WTC11 (cell line): ENCODE results near the gene CALHM4. TPM values are rescaled to one million over a fixed set of nuclear protein-coding genes. Genes with fewer than 3 reads are reported as not detected.

Experiments used
- ATAC-seq: fragments of 200-7000 bp; cut with Tn5 transposase; 2 replicates; pipeline ENCODE4 v1.10.0; 2021; ENCODE audit warnings: mild to moderate bottlenecking, moderate library complexity
- CTCF ChIA-PET: fragments of 300-600 bp; sonication (Branson Sonifier 250); formaldehyde crosslinking; loops from one replicate; lab custom pipeline; 2021; ENCODE audit warnings: antibody characterized with exemption; lab: Charles Lee
- POLR2A ChIA-PET: fragments of 350-600 bp; sonication (Branson Sonifier 250); formaldehyde crosslinking; loops from one replicate; lab custom pipeline; 2021; ENCODE audit warnings: antibody characterized with exemption; lab: Charles Lee
- DNase-seq: peaks from one replicate; pipeline ENCODE4 v3.0.0; 2021; ENCODE audit warnings: low spot score
- H3K27ac Mint-ChIP-seq: 2 replicates; pipeline ENCODE4 v1.8.0; 2021; ENCODE audit warnings: mixed read lengths
- H3K27me3 Mint-ChIP-seq: 2 replicates; pipeline ENCODE4 v1.8.0; 2021; ENCODE audit warnings: low read depth, mild to moderate bottlenecking, moderate library complexity, mixed read lengths
- H3K36me3 Mint-ChIP-seq: 2 replicates; pipeline ENCODE4 v1.8.0; 2021; ENCODE audit warnings: mixed read lengths
- H3K4me1 Mint-ChIP-seq: 2 replicates; pipeline ENCODE4 v1.8.0; 2022; ENCODE audit warnings: mixed read lengths
- H3K4me3 Mint-ChIP-seq: 2 replicates; pipeline ENCODE4 v1.8.0; 2021; ENCODE audit warnings: mild to moderate bottlenecking, moderate library complexity, mixed read lengths
- H3K9me3 Mint-ChIP-seq: 2 replicates; pipeline ENCODE4 v1.8.0; 2021; ENCODE audit warnings: mixed read lengths
- CBFB ChIP-seq: sonication (generic); formaldehyde crosslinking; IDR thresholded peaks from 2 replicates; pipeline ENCODE4 v1.8.1; 2022; ENCODE audit warnings: mild to moderate bottlenecking, low read depth, missing genetic modification reagents
- EMX1 ChIP-seq: fragments of 250-450 bp; sonication (Bioruptor Pico); IDR thresholded peaks from 2 replicates; pipeline ENCODE4 v1.8.0; 2021; ENCODE audit warnings: mild to moderate bottlenecking
- GRHL2 ChIP-seq: fragments of 250-450 bp; sonication (Bioruptor Pico); IDR thresholded peaks from 2 replicates; pipeline ENCODE4 v1.8.0; 2022; ENCODE audit warnings: mild to moderate bottlenecking, moderate library complexity; ENCODE audit not compliant: insufficient replicate concordance, severe bottlenecking
- RELA ChIP-seq: sonication (generic); formaldehyde crosslinking; IDR thresholded peaks from 2 replicates; pipeline ENCODE4 v1.8.1; 2022; ENCODE audit warnings: missing genetic modification reagents, mild to moderate bottlenecking, borderline replicate concordance
- SP1 ChIP-seq: sonication (generic); formaldehyde crosslinking; conservative IDR thresholded peaks from 2 replicates; pipeline ENCODE4 v1.8.1; 2022; ENCODE audit warnings: missing genetic modification reagents
- ZNF263 ChIP-seq: sonication (generic); formaldehyde crosslinking; IDR thresholded peaks from 2 replicates; pipeline ENCODE4 v1.8.1; 2022; ENCODE audit warnings: low read depth, mild to moderate bottlenecking, moderate library complexity, missing genetic modification reagents
- ZNF396 ChIP-seq: fragments of 250-450 bp; sonication (Bioruptor Pico); IDR thresholded peaks from 2 replicates; pipeline ENCODE4 v1.8.0; 2021; ENCODE audit warnings: mild to moderate bottlenecking, moderate library complexity, borderline replicate concordance
- ZNF416 ChIP-seq: fragments of 250-450 bp; sonication (Bioruptor Pico); IDR thresholded peaks from 2 replicates; pipeline ENCODE4 v1.9.0; 2021; ENCODE audit warnings: mild to moderate bottlenecking, inconsistent platforms
- total RNA-seq: library from RNA; stranded (reverse); gene quantifications from 3 replicates; pipeline ENCODE4 v1.2.3, GENCODE V29; 2021
- TF ChIP-seq, protein P1 (sequence below): sonication (generic); formaldehyde crosslinking; IDR thresholded peaks from 2 replicates; pipeline ENCODE4 v1.8.0; 2022; ENCODE audit warnings: mild to moderate bottlenecking, missing genetic modification reagents
- TF ChIP-seq, protein P2 (sequence below): sonication (generic); formaldehyde crosslinking; IDR thresholded peaks from 2 replicates; pipeline ENCODE4 v1.8.0; 2022; ENCODE audit warnings: mild to moderate bottlenecking, missing genetic modification reagents
- TF ChIP-seq, protein P3 (sequence below): sonication (generic); formaldehyde crosslinking; IDR thresholded peaks from 2 replicates; pipeline ENCODE4 v1.8.0; 2023; ENCODE audit warnings: missing genetic modification reagents, mild to moderate bottlenecking, borderline replicate concordance
- TF ChIP-seq, protein P4 (sequence below): sonication (generic); formaldehyde crosslinking; conservative IDR thresholded peaks from 2 replicates; pipeline ENCODE4 v1.8.1; 2022; ENCODE audit warnings: mild to moderate bottlenecking, missing genetic modification reagents
- TF ChIP-seq, protein P5 (sequence below): fragments of 250-450 bp; sonication (Bioruptor Pico); IDR thresholded peaks from 2 replicates; pipeline ENCODE4 v1.9.0; 2021; ENCODE audit warnings: mild to moderate bottlenecking
- TF ChIP-seq, protein P6 (sequence below): sonication (generic); formaldehyde crosslinking; IDR thresholded peaks from 2 replicates; pipeline ENCODE4 v1.8.1; 2023; ENCODE audit warnings: mild to moderate bottlenecking, missing genetic modification reagents, moderate library complexity
- TF ChIP-seq, protein P7 (sequence below): sonication (generic); formaldehyde crosslinking; IDR thresholded peaks from 2 replicates; pipeline ENCODE4 v1.8.1; 2023; ENCODE audit warnings: mild to moderate bottlenecking, missing genetic modification reagents, moderate library complexity
- TF ChIP-seq, protein P8 (sequence below): fragments of 250-450 bp; sonication (Bioruptor Pico); conservative IDR thresholded peaks from 2 replicates; pipeline ENCODE4 v1.9.0; 2021; ENCODE audit warnings: mild to moderate bottlenecking
- TF ChIP-seq, protein P9 (sequence below): sonication (generic); formaldehyde crosslinking; IDR thresholded peaks from 2 replicates; pipeline ENCODE4 v1.8.1; 2023; ENCODE audit warnings: mild to moderate bottlenecking, missing genetic modification reagents
- TF ChIP-seq, protein P10 (sequence below): sonication (generic); formaldehyde crosslinking; IDR thresholded peaks from 2 replicates; pipeline ENCODE4 v1.8.0; 2022; ENCODE audit warnings: mild to moderate bottlenecking, missing genetic modification reagents

Gene CALHM4
- total RNA-seq, 1 experiment from 2014 or later = not detected

DNA sequence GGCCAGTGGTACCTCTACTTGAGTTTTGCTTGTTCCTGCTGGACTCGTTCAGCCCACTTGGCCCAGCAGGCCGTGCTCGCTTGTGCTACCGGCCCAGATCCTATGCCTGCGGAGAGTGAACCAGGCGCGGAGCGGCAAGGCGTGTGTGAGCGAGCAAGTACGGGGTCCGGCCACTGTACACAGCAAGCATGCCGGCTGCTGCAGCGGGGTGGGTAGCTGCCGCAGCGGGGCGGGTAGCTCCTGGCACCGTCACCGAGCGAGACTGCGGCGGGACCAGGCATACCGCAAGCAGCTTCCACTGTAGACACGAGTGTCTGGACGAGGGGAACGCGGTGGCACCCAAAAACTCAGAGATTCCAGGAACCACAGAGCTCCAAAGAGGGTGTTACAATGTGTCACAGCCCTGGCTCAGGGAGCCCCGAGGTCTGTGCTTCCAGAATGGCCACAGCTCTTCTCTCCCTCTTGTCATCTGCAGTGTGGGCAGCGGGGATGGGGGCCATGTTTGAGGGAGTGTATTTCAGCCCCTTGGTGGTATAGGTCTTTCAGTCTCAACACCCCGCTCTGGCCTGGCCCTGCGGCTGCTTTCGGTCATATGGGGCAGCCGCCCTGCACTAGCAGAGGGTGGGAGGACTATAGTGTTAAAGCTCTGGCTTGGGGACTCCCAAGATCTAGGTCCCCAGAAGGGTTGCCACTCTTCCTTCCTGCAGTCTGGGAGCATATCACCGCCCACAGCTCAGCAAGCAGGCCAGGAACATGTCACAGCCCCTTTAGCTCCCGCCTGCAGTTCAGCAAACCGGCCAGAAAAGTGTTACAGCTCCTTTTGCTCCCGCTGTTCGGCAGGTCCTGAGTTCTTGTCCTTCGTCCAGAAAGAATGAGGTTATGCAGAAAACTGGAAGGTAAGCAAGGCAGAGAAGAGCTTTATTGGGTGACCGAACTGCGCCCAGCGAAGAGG, 11.6 kb downstream of the CALHM4 start:
- ChIA-PET POLR2A (no interaction called here), CTCF (interaction anchor here (0.6 to 3.6 kb wide), 5 partner anchors 24 to 296 kb away, joined by 3 to 31 read pairs (median 11); partner anchors contain the start of gene DSE)
- no peak overlapping the region for H3K4me3 Mint-ChIP-seq
- no peaks in the 10 kb centered on the region; the same call in 1 of the 2 replicates for H3K27me3 Mint-ChIP-seq
- H3K36me3 Mint-ChIP-seq = no peaks in the 10 kb centered on the region
- H3K9me3 Mint-ChIP-seq = no peaks in the 10 kb centered on the region
- H3K4me1 Mint-ChIP-seq = peaks cover 9% of the 10 kb centered on the region
- ATAC-seq (peak; percentile 33), DNase-seq (no peak)
- no peak overlapping the region for H3K27ac Mint-ChIP-seq
- TF ChIP-seq, protein P1, sequence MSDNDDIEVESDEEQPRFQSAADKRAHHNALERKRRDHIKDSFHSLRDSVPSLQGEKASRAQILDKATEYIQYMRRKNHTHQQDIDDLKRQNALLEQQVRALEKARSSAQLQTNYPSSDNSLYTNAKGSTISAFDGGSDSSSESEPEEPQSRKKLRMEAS (CRISPR knock-in tag) = no peak
- TF ChIP-seq SP1 (CRISPR knock-in tag) = no peak
- no peak for TF ChIP-seq CBFB (CRISPR knock-in tag)
- TF ChIP-seq, protein P2, sequence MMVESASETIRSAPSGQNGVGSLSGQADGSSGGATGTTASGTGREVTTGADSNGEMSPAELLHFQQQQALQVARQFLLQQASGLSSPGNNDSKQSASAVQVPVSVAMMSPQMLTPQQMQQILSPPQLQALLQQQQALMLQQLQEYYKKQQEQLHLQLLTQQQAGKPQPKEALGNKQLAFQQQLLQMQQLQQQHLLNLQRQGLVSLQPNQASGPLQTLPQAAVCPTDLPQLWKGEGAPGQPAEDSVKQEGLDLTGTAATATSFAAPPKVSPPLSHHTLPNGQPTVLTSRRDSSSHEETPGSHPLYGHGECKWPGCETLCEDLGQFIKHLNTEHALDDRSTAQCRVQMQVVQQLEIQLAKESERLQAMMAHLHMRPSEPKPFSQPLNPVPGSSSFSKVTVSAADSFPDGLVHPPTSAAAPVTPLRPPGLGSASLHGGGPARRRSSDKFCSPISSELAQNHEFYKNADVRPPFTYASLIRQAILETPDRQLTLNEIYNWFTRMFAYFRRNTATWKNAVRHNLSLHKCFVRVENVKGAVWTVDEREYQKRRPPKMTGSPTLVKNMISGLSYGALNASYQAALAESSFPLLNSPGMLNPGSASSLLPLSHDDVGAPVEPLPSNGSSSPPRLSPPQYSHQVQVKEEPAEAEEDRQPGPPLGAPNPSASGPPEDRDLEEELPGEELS (CRISPR knock-in tag) = no peak
- TF ChIP-seq, protein P3, sequence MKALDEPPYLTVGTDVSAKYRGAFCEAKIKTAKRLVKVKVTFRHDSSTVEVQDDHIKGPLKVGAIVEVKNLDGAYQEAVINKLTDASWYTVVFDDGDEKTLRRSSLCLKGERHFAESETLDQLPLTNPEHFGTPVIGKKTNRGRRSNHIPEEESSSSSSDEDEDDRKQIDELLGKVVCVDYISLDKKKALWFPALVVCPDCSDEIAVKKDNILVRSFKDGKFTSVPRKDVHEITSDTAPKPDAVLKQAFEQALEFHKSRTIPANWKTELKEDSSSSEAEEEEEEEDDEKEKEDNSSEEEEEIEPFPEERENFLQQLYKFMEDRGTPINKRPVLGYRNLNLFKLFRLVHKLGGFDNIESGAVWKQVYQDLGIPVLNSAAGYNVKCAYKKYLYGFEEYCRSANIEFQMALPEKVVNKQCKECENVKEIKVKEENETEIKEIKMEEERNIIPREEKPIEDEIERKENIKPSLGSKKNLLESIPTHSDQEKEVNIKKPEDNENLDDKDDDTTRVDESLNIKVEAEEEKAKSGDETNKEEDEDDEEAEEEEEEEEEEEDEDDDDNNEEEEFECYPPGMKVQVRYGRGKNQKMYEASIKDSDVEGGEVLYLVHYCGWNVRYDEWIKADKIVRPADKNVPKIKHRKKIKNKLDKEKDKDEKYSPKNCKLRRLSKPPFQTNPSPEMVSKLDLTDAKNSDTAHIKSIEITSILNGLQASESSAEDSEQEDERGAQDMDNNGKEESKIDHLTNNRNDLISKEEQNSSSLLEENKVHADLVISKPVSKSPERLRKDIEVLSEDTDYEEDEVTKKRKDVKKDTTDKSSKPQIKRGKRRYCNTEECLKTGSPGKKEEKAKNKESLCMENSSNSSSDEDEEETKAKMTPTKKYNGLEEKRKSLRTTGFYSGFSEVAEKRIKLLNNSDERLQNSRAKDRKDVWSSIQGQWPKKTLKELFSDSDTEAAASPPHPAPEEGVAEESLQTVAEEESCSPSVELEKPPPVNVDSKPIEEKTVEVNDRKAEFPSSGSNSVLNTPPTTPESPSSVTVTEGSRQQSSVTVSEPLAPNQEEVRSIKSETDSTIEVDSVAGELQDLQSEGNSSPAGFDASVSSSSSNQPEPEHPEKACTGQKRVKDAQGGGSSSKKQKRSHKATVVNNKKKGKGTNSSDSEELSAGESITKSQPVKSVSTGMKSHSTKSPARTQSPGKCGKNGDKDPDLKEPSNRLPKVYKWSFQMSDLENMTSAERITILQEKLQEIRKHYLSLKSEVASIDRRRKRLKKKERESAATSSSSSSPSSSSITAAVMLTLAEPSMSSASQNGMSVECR (CRISPR knock-in tag) = no peak
- TF ChIP-seq, protein P4, sequence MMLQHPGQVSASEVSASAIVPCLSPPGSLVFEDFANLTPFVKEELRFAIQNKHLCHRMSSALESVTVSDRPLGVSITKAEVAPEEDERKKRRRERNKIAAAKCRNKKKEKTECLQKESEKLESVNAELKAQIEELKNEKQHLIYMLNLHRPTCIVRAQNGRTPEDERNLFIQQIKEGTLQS = no peak
- no peak for TF ChIP-seq ZNF416 (CRISPR knock-in tag)
- TF ChIP-seq RELA = no peak
- TF ChIP-seq, protein P5, sequence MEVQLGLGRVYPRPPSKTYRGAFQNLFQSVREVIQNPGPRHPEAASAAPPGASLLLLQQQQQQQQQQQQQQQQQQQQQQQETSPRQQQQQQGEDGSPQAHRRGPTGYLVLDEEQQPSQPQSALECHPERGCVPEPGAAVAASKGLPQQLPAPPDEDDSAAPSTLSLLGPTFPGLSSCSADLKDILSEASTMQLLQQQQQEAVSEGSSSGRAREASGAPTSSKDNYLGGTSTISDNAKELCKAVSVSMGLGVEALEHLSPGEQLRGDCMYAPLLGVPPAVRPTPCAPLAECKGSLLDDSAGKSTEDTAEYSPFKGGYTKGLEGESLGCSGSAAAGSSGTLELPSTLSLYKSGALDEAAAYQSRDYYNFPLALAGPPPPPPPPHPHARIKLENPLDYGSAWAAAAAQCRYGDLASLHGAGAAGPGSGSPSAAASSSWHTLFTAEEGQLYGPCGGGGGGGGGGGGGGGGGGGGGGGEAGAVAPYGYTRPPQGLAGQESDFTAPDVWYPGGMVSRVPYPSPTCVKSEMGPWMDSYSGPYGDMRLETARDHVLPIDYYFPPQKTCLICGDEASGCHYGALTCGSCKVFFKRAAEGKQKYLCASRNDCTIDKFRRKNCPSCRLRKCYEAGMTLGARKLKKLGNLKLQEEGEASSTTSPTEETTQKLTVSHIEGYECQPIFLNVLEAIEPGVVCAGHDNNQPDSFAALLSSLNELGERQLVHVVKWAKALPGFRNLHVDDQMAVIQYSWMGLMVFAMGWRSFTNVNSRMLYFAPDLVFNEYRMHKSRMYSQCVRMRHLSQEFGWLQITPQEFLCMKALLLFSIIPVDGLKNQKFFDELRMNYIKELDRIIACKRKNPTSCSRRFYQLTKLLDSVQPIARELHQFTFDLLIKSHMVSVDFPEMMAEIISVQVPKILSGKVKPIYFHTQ (CRISPR knock-in tag) = no peak
- no peak for TF ChIP-seq EMX1 (CRISPR knock-in tag)
- TF ChIP-seq, protein P6, sequence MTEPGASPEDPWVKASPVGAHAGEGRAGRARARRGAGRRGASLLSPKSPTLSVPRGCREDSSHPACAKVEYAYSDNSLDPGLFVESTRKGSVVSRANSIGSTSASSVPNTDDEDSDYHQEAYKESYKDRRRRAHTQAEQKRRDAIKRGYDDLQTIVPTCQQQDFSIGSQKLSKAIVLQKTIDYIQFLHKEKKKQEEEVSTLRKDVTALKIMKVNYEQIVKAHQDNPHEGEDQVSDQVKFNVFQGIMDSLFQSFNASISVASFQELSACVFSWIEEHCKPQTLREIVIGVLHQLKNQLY = no peak
- TF ChIP-seq, protein P7, sequence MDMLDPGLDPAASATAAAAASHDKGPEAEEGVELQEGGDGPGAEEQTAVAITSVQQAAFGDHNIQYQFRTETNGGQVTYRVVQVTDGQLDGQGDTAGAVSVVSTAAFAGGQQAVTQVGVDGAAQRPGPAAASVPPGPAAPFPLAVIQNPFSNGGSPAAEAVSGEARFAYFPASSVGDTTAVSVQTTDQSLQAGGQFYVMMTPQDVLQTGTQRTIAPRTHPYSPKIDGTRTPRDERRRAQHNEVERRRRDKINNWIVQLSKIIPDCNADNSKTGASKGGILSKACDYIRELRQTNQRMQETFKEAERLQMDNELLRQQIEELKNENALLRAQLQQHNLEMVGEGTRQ = no peak
- TF ChIP-seq, protein P8, sequence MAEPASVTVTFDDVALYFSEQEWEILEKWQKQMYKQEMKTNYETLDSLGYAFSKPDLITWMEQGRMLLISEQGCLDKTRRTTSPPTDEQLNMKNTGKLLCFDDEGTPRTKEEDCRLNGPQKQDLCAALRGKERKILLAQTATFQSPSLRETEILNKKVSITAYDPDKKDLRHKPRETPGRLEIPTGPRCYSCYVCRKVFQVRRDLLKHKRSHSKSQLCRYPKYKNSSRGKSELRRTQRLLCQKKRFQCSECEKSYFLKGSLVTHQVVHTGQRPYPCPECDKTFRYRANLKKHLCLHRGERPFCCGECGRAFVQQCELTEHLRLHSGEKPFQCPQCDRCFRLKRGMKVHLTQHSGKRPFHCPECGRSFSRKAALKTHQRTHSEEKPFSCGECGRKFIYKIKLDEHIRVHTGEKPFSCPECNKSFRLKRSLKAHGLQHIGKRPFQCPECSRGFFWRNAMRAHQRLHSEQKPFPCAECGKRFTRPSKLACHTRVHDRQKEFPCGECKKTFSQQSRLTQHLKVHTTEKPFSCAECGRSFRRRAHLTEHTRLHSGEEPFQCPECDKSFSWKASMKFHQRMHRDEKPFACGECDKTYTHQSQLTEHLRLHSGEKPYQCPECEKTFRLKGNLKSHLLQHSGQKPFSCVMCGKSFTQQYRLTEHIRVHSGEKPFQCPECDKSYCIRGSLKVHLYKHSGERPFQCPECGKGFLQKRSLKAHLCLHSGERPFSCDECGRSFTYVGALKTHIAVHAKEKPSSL (CRISPR knock-in tag) = no peak
- TF ChIP-seq, protein P9, sequence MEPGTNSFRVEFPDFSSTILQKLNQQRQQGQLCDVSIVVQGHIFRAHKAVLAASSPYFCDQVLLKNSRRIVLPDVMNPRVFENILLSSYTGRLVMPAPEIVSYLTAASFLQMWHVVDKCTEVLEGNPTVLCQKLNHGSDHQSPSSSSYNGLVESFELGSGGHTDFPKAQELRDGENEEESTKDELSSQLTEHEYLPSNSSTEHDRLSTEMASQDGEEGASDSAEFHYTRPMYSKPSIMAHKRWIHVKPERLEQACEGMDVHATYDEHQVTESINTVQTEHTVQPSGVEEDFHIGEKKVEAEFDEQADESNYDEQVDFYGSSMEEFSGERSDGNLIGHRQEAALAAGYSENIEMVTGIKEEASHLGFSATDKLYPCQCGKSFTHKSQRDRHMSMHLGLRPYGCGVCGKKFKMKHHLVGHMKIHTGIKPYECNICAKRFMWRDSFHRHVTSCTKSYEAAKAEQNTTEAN (CRISPR knock-in tag) = no peak
- TF ChIP-seq ZNF263 (CRISPR knock-in tag) = no peak
- no peak for TF ChIP-seq ZNF396 (CRISPR knock-in tag)
- TF ChIP-seq, protein P10, sequence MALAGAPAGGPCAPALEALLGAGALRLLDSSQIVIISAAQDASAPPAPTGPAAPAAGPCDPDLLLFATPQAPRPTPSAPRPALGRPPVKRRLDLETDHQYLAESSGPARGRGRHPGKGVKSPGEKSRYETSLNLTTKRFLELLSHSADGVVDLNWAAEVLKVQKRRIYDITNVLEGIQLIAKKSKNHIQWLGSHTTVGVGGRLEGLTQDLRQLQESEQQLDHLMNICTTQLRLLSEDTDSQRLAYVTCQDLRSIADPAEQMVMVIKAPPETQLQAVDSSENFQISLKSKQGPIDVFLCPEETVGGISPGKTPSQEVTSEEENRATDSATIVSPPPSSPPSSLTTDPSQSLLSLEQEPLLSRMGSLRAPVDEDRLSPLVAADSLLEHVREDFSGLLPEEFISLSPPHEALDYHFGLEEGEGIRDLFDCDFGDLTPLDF (CRISPR knock-in tag) = no peak
- no peak for TF ChIP-seq GRHL2
